Thyroid gland (tissue), 4 donors: ENCODE data around the gene FAM24A.

Experiments
- CTCF ChIP-seq, 6 experiments: fragments of 200-600 bp in 3 of 6; fragments of 450-650 bp in 3 of 6; sonication (generic) in 3 of 6; IDR thresholded peaks; one replicate each; pipeline ENCODE4 v1.5.1; 2016 to 2019; ENCODE audit warnings: antibody characterized with exemption in 6 of 6, mild to moderate bottlenecking in 2 of 6, inconsistent platforms in 1 of 6, moderate library complexity in 1 of 6
- POLR2A ChIP-seq, 2 donors: fragments of 450-650 bp; IDR thresholded peaks; one replicate each; pipeline ENCODE4 v1.6.1; 2017; ENCODE audit warnings: antibody characterized with exemption in 2 of 2, mild to moderate bottlenecking in 2 of 2, moderate library complexity in 1 of 2

- no peak for TF ChIP-seq CTCF (IDR thresholded peaks at IDR 0.05)
- no peak for TF ChIP-seq POLR2A (IDR thresholded peaks at IDR 0.05)
These were observed 38.9 kb downstream of the FAM24A start for GRCh38 chr10:122949296-122949695.
